ENCODE measurements around the gene AGBL1. TPM values are rescaled to one million over a fixed set of nuclear protein-coding genes. Genes with fewer than 3 reads are reported as not detected.

AGBL1 gene
- total and polyA plus RNA-seq, 9 donors, result under 0.01 to 0.02 TPM; not detected in 7

DNA sequence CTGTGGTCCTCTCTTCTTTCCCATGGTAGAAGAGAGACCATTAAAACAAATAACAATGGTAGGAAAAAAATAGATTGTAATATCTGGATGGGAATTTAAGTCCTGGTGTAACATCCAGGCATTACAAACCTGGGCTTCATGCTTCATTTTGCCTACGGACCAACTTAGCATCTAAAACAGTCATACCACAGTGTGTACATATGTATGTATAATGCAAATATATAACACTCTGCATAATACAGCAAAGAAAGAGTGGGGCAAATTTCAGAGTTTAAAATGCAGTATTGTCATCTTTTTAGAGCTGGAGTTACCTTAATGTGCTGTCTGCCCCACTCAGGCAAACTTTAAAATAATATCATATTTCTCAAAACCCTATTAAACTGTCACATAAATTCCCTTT lies 298.2 kb downstream of the AGBL1 start:
- H3K4me1 ChIP-seq (ENCODE audit: insufficient read depth), result no peaks in the 10 kb centered on the region
- H3K4me3 ChIP-seq, result no peak overlapping the region
- DNase-seq, result no peak
- H3K36me3 ChIP-seq, result no peaks in the 10 kb centered on the region
- no peak overlapping the region for H3K27ac ChIP-seq
- TF ChIP-seq POLR2A (IDR thresholded peaks at IDR 0.05) (no peak), EP300 (IDR thresholded peaks at IDR 0.05) (no peak), CTCF (IDR thresholded peaks at IDR 0.05) (no peak)
- intact Hi-C loops (cut with DNase I), result no loop called here
- H3K27me3 ChIP-seq, result no peaks in the 10 kb centered on the region
- WGBS, 3 donors, result 46 to 70% (median 47%) methylated on average over 1 of the region's 1 CpG
- H3K9me3 ChIP-seq, result no peaks in the 10 kb centered on the region

DNA sequence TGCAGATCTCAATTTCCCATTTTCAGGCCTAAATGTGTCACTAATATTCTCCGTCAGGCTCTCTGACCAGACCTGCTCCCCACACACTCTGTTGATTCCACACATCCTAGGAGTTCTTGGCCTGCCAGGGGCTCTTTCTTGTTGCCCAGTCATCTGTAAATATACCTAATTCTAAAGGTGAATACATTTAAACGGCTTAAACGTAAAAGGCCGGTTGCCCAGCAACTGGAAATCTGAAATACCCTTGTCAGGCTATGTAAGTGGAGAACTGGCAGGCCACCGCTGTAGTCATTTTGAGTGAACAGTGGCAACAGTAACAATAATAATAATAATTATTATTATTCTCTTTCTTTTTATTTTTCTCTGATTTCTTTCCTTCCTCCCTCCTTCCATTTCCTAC lies 302.7 kb downstream of the AGBL1 start:
- no peak for DNase-seq
- H3K27me3 ChIP-seq, result no peaks in the 10 kb centered on the region
- H3K9me3 ChIP-seq, result no peaks in the 10 kb centered on the region
- no peak overlapping the region for H3K4me3 ChIP-seq
- H3K36me3 ChIP-seq, result no peaks in the 10 kb centered on the region
- no peaks in the 10 kb centered on the region for H3K4me1 ChIP-seq (ENCODE audit: insufficient read depth)
- intact Hi-C loops (cut with DNase I), result no loop called here
- 67 to 90% (median 77%) methylated on average over 5 of the region's 5 CpGs for WGBS, 3 donors
- H3K27ac ChIP-seq, result no peak overlapping the region
- TF ChIP-seq CTCF (IDR thresholded peaks at IDR 0.05) (no peak), EP300 (IDR thresholded peaks at IDR 0.05) (no peak), POLR2A (IDR thresholded peaks at IDR 0.05) (no peak)

DNA sequence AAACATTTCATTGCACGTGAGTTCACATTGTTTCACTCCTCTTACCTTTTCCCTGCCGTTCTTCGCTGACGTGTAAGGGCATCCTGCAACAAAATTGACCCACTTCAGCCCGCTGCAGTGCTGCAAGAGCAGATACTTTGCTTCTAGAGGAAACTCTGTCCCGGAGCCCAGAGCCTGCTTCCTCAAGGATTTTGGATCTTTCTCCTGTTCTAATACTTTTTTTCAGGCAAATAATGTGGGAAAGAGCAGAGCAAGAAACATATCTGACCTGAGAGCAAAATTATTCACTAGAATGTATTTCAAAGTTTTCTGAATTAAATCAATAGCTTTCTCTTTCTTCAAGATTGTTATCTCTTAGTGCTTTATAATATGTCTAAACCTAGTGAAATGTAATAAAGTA lies 303.9 kb downstream of the AGBL1 start:
- H3K4me3 ChIP-seq, result no peak overlapping the region
- TF ChIP-seq EP300 (IDR thresholded peaks at IDR 0.05) (no peak), CTCF (IDR thresholded peaks at IDR 0.05) (no peak), POLR2A (IDR thresholded peaks at IDR 0.05) (no peak)
- no peaks in the 10 kb centered on the region for H3K36me3 ChIP-seq
- intact Hi-C loops (cut with DNase I), result no loop called here
- 79 to 80% (median 79%) methylated on average over 6 of the region's 6 CpGs for WGBS, 3 donors
- no peaks in the 10 kb centered on the region for H3K4me1 ChIP-seq (ENCODE audit: insufficient read depth)
- DNase-seq, result no peak
- no peak overlapping the region for H3K27ac ChIP-seq
- no peaks in the 10 kb centered on the region for H3K9me3 ChIP-seq
- no peaks in the 10 kb centered on the region for H3K27me3 ChIP-seq

GRCh38 chr15:86384186-86384585 lies 304.5 kb downstream of the AGBL1 start:
- Histone ChIP-seq H3K27ac (no peak overlapping the region), H3K4me3 (no peak overlapping the region), H3K4me1 (ENCODE audit: insufficient read depth) (no peaks in the 10 kb centered on the region), H3K36me3 (no peaks in the 10 kb centered on the region), H3K27me3 (no peaks in the 10 kb centered on the region), H3K9me3 (no peaks in the 10 kb centered on the region)
- 27 to 33% (median 28%) methylated on average over 6 of the region's 6 CpGs for WGBS, 3 donors
- no peak for DNase-seq
- TF ChIP-seq CTCF (IDR thresholded peaks at IDR 0.05), result no peak
- TF ChIP-seq POLR2A (IDR thresholded peaks at IDR 0.05), result no peak
- TF ChIP-seq EP300 (IDR thresholded peaks at IDR 0.05), result no peak
- intact Hi-C loops (cut with DNase I), result no loop called here

DNA sequence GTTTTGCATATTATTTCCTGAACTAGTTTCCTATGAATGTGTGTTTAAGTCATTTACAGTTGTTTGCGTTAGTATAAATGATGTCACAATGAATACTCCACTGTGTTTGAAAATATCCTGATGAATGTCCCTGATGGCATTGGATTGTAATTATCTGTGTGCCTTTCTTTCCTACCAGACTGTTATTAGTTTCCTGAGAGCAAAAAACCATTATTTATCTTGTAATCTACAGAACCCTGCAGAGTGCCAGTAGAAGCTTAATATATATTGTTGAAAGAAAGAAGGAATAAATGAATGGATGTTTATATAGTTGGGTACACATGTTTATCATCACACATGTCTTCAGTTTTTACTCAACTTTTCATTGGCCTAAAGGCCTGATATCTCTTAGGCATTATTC lies 312.6 kb downstream of the AGBL1 start:
- WGBS, 3 donors, result 94 to 98% (median 95%) methylated on average over 1 of the region's 1 CpG
- Histone ChIP-seq H3K36me3 (no peaks in the 10 kb centered on the region), H3K9me3 (no peaks in the 10 kb centered on the region), H3K27ac (no peak overlapping the region), H3K4me3 (no peak overlapping the region), H3K4me1 (ENCODE audit: insufficient read depth) (no peaks in the 10 kb centered on the region), H3K27me3 (no peaks in the 10 kb centered on the region)
- DNase-seq, result no peak
- TF ChIP-seq POLR2A (IDR thresholded peaks at IDR 0.05), result no peak
- intact Hi-C loops (cut with DNase I), result no loop called here
